ENCODE data around the gene FAAP20. TPM values are rescaled to one million over a fixed set of nuclear protein-coding genes. Genes with fewer than 3 reads are reported as not detected.

Gene FAAP20
- total RNA-seq, 1 experiment from 2014 or later = 72.1 TPM

DNA sequence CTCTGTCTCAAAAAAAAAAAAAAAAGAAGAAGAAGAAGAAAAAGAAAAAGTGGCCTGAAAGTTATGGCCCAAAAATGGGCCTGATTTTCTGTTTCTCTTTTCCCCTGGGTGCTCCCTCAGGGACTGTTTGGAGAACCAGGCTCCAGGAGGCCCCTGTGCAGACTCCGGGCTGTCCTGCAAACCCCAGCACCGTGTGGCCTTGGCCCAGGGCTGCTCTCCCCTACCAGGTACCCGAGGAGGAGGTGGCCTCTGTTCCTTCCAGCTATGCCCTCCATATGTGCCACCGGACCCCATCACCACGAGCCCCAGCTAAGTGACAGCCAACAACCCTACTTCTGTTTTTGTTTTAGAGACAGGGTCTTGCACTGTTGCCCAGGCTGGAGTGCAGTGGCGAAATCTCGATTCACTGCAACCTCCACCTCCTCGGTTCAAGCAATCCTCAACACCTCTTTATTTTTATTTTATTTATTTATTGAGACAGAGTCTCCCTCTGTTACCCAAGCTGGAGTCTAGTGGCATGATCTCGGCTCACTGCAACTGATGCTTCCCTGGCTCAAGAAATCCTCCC lies 7.5 kb upstream of the FAAP20 start:
- Histone ChIP-seq H3K9me2 (ENCODE audit: insufficient read depth) (no peaks in the 10 kb centered on the region), H3K79me2 (ENCODE audit: low read depth) (no peaks in the 10 kb centered on the region), H3K9me3 (ENCODE audit: insufficient read depth, low read depth) (no peaks in the 10 kb centered on the region), H3K4me2 (no peak overlapping the region), H3K27me3 (ENCODE audit: insufficient read depth, low read depth) (no peaks in the 10 kb centered on the region), H3F3A (ENCODE audit: insufficient read depth, low read depth) (peaks cover 12% of the 10 kb centered on the region), H3K36me3 (ENCODE audit: low read depth) (no peaks in the 10 kb centered on the region), H3K27ac (no peak overlapping the region), H2AFZ (no peak overlapping the region), H4K20me1 (ENCODE audit: insufficient read depth) (no peaks in the 10 kb centered on the region), H3K4me3 (no peak overlapping the region), H3K4me1 (replicated peaks; ENCODE audit: insufficient read depth) (peaks cover 14% of the 10 kb centered on the region)
- no peak for DNase-seq
- CTCF ChIA-PET = no interaction called here
- POLR2A ChIA-PET (ENCODE audit: unreplicated experiment) = no interaction called here
- intact Hi-C loops (cut with micrococcal nuclease; ENCODE audit: unreplicated experiment) = no loop called here
- no TSS peak for BruUV-seq (replicated peaks)
- TF ChIP-seq, protein P1, sequence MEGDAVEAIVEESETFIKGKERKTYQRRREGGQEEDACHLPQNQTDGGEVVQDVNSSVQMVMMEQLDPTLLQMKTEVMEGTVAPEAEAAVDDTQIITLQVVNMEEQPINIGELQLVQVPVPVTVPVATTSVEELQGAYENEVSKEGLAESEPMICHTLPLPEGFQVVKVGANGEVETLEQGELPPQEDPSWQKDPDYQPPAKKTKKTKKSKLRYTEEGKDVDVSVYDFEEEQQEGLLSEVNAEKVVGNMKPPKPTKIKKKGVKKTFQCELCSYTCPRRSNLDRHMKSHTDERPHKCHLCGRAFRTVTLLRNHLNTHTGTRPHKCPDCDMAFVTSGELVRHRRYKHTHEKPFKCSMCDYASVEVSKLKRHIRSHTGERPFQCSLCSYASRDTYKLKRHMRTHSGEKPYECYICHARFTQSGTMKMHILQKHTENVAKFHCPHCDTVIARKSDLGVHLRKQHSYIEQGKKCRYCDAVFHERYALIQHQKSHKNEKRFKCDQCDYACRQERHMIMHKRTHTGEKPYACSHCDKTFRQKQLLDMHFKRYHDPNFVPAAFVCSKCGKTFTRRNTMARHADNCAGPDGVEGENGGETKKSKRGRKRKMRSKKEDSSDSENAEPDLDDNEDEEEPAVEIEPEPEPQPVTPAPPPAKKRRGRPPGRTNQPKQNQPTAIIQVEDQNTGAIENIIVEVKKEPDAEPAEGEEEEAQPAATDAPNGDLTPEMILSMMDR (conservative IDR thresholded peaks at IDR 0.05) = no peak
- TF ChIP-seq EZH2 (IDR thresholded peaks at IDR 0.05; ENCODE audit: low read depth) = no peak

- no TSS peak for BruUV-seq (replicated peaks)
- Histone ChIP-seq H3K4me2 (no peak overlapping the region), H3K4me1 (replicated peaks; ENCODE audit: insufficient read depth) (peaks cover 11% of the 10 kb centered on the region; the same call in 1 of the 2 replicates), H3K9me3 (ENCODE audit: insufficient read depth, low read depth) (no peaks in the 10 kb centered on the region), H3K9me2 (ENCODE audit: insufficient read depth) (no peaks in the 10 kb centered on the region), H2AFZ (no peak overlapping the region), H4K20me1 (ENCODE audit: insufficient read depth) (no peaks in the 10 kb centered on the region), H3F3A (ENCODE audit: insufficient read depth, low read depth) (peaks cover 6% of the 10 kb centered on the region), H3K36me3 (ENCODE audit: low read depth) (no peaks in the 10 kb centered on the region), H3K27ac (no peak overlapping the region), H3K4me3 (no peak overlapping the region), H3K79me2 (ENCODE audit: low read depth) (no peaks in the 10 kb centered on the region), H3K27me3 (ENCODE audit: insufficient read depth, low read depth) (no peaks in the 10 kb centered on the region)
- no peak for DNase-seq
- CTCF ChIA-PET = no interaction called here
- intact Hi-C loops (cut with micrococcal nuclease; ENCODE audit: unreplicated experiment) = no loop called here
- POLR2A ChIA-PET (ENCODE audit: unreplicated experiment) = no interaction called here
- no peak for TF ChIP-seq EZH2 (IDR thresholded peaks at IDR 0.05; ENCODE audit: low read depth)
- TF ChIP-seq, protein P1 (conservative IDR thresholded peaks at IDR 0.05) = no peak
Measured at GRCh38 chr1:2201062-2201461, 6.5 kb upstream of the FAAP20 start.

- no peaks in the 10 kb centered on the region for H3K79me2 ChIP-seq (ENCODE audit: low read depth)
- no peak overlapping the region for H2AFZ ChIP-seq
- ChIA-PET CTCF (no interaction called here), POLR2A (ENCODE audit: unreplicated experiment) (no interaction called here)
- H3K27me3 ChIP-seq (ENCODE audit: insufficient read depth, low read depth) = no peaks in the 10 kb centered on the region
- intact Hi-C loops (cut with micrococcal nuclease; ENCODE audit: unreplicated experiment) = no loop called here
- no peaks in the 10 kb centered on the region for H4K20me1 ChIP-seq (ENCODE audit: insufficient read depth)
- TF ChIP-seq, protein P1 (conservative IDR thresholded peaks at IDR 0.05) = no peak
- no peak for TF ChIP-seq EZH2 (IDR thresholded peaks at IDR 0.05; ENCODE audit: low read depth)
- no peaks in the 10 kb centered on the region for H3K36me3 ChIP-seq (ENCODE audit: low read depth)
- BruUV-seq (replicated peaks) = no TSS peak
- no peaks in the 10 kb centered on the region for H3K9me2 ChIP-seq (ENCODE audit: insufficient read depth)
- H3K9me3 ChIP-seq (ENCODE audit: insufficient read depth, low read depth) = no peaks in the 10 kb centered on the region
- H3K4me2 ChIP-seq = peak overlapping the region; percentile 76; the same call in 1 of the 2 replicates
- peaks cover 6% of the 10 kb centered on the region; the same call in 1 of the 2 replicates for H3K4me1 ChIP-seq (replicated peaks; ENCODE audit: insufficient read depth)
- H3F3A ChIP-seq (ENCODE audit: insufficient read depth, low read depth) = peaks cover 4% of the 10 kb centered on the region
- DNase-seq = no peak
- H3K27ac ChIP-seq = no peak overlapping the region
- H3K4me3 ChIP-seq = no peak overlapping the region
Measured at GRCh38 chr1:2200308-2200943, 5.9 kb upstream of the FAAP20 start.

All from PC-9 (cell line).